ENCODE measurements around the gene ZBTB17.
"Not testable (repeated sequence)": the region's sequence is repeated elsewhere in the genome, so short reads cannot be mapped to it uniquely, and the experiment has no call there.

The ZBTB17 gene

GRCh38 chr1:15975805-15976680 lies at the start of gene ZBTB17:
Gene ZBTB17, minus strand, starts transcription at chr1:15976101. Its CDS starts 27,606 bp downstream, at chr1:15948495.
- Mint-ChIP-seq H3K36me3 (peaks cover 46% of the 10 kb centered on the region), H3K9me3 (no peaks in the 10 kb centered on the region), H3K27ac (peak within 1 kb of the TSS; percentile 96), H3K4me1 (peaks cover 44% of the 10 kb centered on the region), H3K4me3 (peak within 1 kb of the TSS; percentile 87)
- ATAC-seq (peak; percentile 90), DNase-seq (ENCODE audit: low spot score in 2 of 2) (peak; percentile 94 to 98)

- no peak overlapping the region for H3K27ac Mint-ChIP-seq
- ATAC-seq (peak; percentile 3), DNase-seq (ENCODE audit: low spot score in 2 of 2) (no peak)
- H3K4me1 Mint-ChIP-seq = peaks cover 5% of the 10 kb centered on the region
- no peak overlapping the region for H3K4me3 Mint-ChIP-seq
- no peaks in the 10 kb centered on the region for H3K36me3 Mint-ChIP-seq
- H3K9me3 Mint-ChIP-seq = no peaks in the 10 kb centered on the region
Observed at GRCh38 chr1:16023050-16023653, 47.3 kb upstream of the ZBTB17 start.

GRCh38 chr1:16022393-16022792 lies 46.5 kb upstream of the ZBTB17 start:
- H3K4me1 Mint-ChIP-seq = no peaks in the 10 kb centered on the region
- no peak overlapping the region for H3K27ac Mint-ChIP-seq
- ATAC-seq (no peak), DNase-seq (ENCODE audit: low spot score in 2 of 2) (no peak)
- no peaks in the 10 kb centered on the region for H3K9me3 Mint-ChIP-seq
- H3K4me3 Mint-ChIP-seq = no peak overlapping the region
- H3K36me3 Mint-ChIP-seq = no peaks in the 10 kb centered on the region

GRCh38 chr1:16021681-16022080 lies 45.8 kb upstream of the ZBTB17 start, which contains the start of gene CLCNKA:
Gene CLCNKA, plus strand, starts transcription at chr1:16022036. Its CDS starts 584 bp downstream, at chr1:16022620.
- DNase-seq (ENCODE audit: low spot score in 2 of 2) = no peak
- H3K36me3 Mint-ChIP-seq = no peaks in the 10 kb centered on the region
- no peak within 1 kb of the TSS for H3K27ac Mint-ChIP-seq
- no peaks in the 10 kb centered on the region for H3K9me3 Mint-ChIP-seq
- H3K4me3 Mint-ChIP-seq = no peak within 1 kb of the TSS
- no peak for ATAC-seq
- no peaks in the 10 kb centered on the region for H3K4me1 Mint-ChIP-seq

- not testable (repeated sequence) for H3K27ac Mint-ChIP-seq; H3K36me3 Mint-ChIP-seq; H3K9me3 Mint-ChIP-seq; H3K4me1 Mint-ChIP-seq; H3K4me3 Mint-ChIP-seq; ATAC-seq; DNase-seq (ENCODE audit: low spot score in 2 of 2)
Observed at GRCh38 chr1:16020878-16021277, 45.0 kb upstream of the ZBTB17 start.

GRCh38 chr1:16020325-16020724 lies 44.4 kb upstream of the ZBTB17 start:
- Mint-ChIP-seq H3K27ac (no peak overlapping the region), H3K4me3 (no peak overlapping the region), H3K36me3 (no peaks in the 10 kb centered on the region), H3K9me3 (no peaks in the 10 kb centered on the region), H3K4me1 (peaks cover 6% of the 10 kb centered on the region)
- DNase-seq (ENCODE audit: low spot score in 2 of 2) (no peak), ATAC-seq (no peak)

- Mint-ChIP-seq H3K27ac (no peak overlapping the region), H3K4me1 (peaks cover 6% of the 10 kb centered on the region), H3K4me3 (no peak overlapping the region), H3K36me3 (no peaks in the 10 kb centered on the region), H3K9me3 (no peaks in the 10 kb centered on the region)
- no peak for ATAC-seq
- DNase-seq (ENCODE audit: low spot score in 2 of 2) = no peak
Observed at GRCh38 chr1:16019644-16020277, 43.9 kb upstream of the ZBTB17 start.

- Mint-ChIP-seq H3K4me3 (no peak overlapping the region), H3K9me3 (no peaks in the 10 kb centered on the region), H3K27ac (peak overlapping the region; percentile 52), H3K4me1 (peaks cover 6% of the 10 kb centered on the region), H3K36me3 (no peaks in the 10 kb centered on the region)
- ATAC-seq (no peak), DNase-seq (ENCODE audit: low spot score in 2 of 2) (no peak)
Observed at GRCh38 chr1:16018749-16019643, 43.1 kb upstream of the ZBTB17 start.

- DNase-seq (ENCODE audit: low spot score in 2 of 2) (no peak), ATAC-seq (no peak)
- no peaks in the 10 kb centered on the region for H3K36me3 Mint-ChIP-seq
- H3K27ac Mint-ChIP-seq = peak overlapping the region; percentile 52
- no peak overlapping the region for H3K4me3 Mint-ChIP-seq
- H3K9me3 Mint-ChIP-seq = no peaks in the 10 kb centered on the region
- peaks cover 11% of the 10 kb centered on the region for H3K4me1 Mint-ChIP-seq
Observed at GRCh38 chr1:16018308-16018707, 42.4 kb upstream of the ZBTB17 start.

- Mint-ChIP-seq H3K4me1 (peaks cover 12% of the 10 kb centered on the region), H3K36me3 (no peaks in the 10 kb centered on the region), H3K9me3 (no peaks in the 10 kb centered on the region), H3K4me3 (no peak within 1 kb of the TSS), H3K27ac (peak within 1 kb of the TSS; percentile 52)
- DNase-seq (ENCODE audit: low spot score in 2 of 2) (no peak), ATAC-seq (no peak)
Observed at GRCh38 chr1:16017461-16018303, 41.8 kb upstream of the ZBTB17 start, which contains the start of gene HSPB7. Gene HSPB7, minus strand, starts transcription at chr1:16018043. Its CDS starts 80 bp downstream, at chr1:16017963.

GRCh38 chr1:16017076-16017460 lies 41.2 kb upstream of the ZBTB17 start:
- H3K4me3 Mint-ChIP-seq = no peak overlapping the region
- DNase-seq (ENCODE audit: low spot score in 2 of 2) (no peak), ATAC-seq (no peak)
- H3K36me3 Mint-ChIP-seq = no peaks in the 10 kb centered on the region
- H3K27ac Mint-ChIP-seq = no peak overlapping the region
- peaks cover 16% of the 10 kb centered on the region for H3K4me1 Mint-ChIP-seq
- no peaks in the 10 kb centered on the region for H3K9me3 Mint-ChIP-seq

- Mint-ChIP-seq H3K36me3 (no peaks in the 10 kb centered on the region), H3K9me3 (no peaks in the 10 kb centered on the region), H3K27ac (peak overlapping the region; percentile 45), H3K4me1 (peaks cover 16% of the 10 kb centered on the region), H3K4me3 (no peak overlapping the region)
- no peak for DNase-seq (ENCODE audit: low spot score in 2 of 2)
- no peak for ATAC-seq
Observed at GRCh38 chr1:16015960-16016901, 40.3 kb upstream of the ZBTB17 start.

- H3K36me3 Mint-ChIP-seq = no peaks in the 10 kb centered on the region
- ATAC-seq (no peak), DNase-seq (ENCODE audit: low spot score in 2 of 2) (no peak)
- peak overlapping the region; percentile 45 for H3K27ac Mint-ChIP-seq
- peaks cover 16% of the 10 kb centered on the region for H3K4me1 Mint-ChIP-seq
- no peak overlapping the region for H3K4me3 Mint-ChIP-seq
- no peaks in the 10 kb centered on the region for H3K9me3 Mint-ChIP-seq
Observed at GRCh38 chr1:16015491-16015890, 39.6 kb upstream of the ZBTB17 start.

All from stimulated activated effector memory CD8-positive, alpha-beta T cell treated with anti-CD3 and anti-CD28 coated beads, Interleukin-12 subunit alpha, Interleukin-12 subunit beta, amount 100 ng/mL, for 72 hours (primary cell).